ENCODE measurements around the gene ZNF827.

The ZNF827 gene

GRCh38 chr4:145939441-145939750 is 773 bp upstream of the ZNF827 start:
- TF ChIP-seq, protein P1, sequence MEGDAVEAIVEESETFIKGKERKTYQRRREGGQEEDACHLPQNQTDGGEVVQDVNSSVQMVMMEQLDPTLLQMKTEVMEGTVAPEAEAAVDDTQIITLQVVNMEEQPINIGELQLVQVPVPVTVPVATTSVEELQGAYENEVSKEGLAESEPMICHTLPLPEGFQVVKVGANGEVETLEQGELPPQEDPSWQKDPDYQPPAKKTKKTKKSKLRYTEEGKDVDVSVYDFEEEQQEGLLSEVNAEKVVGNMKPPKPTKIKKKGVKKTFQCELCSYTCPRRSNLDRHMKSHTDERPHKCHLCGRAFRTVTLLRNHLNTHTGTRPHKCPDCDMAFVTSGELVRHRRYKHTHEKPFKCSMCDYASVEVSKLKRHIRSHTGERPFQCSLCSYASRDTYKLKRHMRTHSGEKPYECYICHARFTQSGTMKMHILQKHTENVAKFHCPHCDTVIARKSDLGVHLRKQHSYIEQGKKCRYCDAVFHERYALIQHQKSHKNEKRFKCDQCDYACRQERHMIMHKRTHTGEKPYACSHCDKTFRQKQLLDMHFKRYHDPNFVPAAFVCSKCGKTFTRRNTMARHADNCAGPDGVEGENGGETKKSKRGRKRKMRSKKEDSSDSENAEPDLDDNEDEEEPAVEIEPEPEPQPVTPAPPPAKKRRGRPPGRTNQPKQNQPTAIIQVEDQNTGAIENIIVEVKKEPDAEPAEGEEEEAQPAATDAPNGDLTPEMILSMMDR (conservative IDR thresholded peaks at IDR 0.05), result no peak
- TF ChIP-seq ZFX (IDR thresholded peaks at IDR 0.05), result no peak
- no peak overlapping the region for H3K27ac ChIP-seq

DNA sequence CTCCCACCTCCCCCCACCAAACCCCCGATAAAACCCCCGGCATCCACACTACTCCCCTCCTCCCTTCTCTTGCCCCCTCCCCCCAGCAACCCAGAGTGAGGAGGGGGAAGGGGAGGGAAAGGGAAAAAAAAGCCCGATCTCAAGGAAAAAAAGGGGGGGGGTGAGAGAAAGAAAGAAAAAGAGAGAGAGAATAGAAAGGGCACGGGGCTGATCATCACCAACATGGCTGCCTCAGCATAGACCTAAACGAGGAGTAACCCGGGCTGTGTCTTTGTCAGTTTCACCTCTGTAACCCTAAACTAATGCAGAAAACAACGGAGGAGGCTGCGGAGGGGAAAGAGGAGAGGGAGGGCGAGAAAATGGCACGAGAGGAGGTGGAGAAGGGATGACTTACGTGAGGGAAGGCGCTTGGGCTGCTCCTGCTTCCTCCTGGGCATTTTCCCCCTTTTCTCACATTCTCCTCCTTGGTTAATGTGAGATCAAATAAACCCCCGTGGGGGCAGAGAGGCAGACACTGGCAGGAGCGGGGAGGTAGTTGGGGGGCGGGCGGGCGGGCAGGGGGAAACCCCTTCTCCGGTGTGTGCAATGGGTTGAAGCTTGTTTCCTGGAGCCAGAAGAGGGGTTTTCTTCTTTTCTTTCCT is 532 bp downstream of the ZNF827 start:
- TF ChIP-seq, protein P1 (conservative IDR thresholded peaks at IDR 0.05), result no peak
- TF ChIP-seq ZFX (IDR thresholded peaks at IDR 0.05), result no peak
- H3K27ac ChIP-seq, result peak overlapping the region; percentile 97

DNA sequence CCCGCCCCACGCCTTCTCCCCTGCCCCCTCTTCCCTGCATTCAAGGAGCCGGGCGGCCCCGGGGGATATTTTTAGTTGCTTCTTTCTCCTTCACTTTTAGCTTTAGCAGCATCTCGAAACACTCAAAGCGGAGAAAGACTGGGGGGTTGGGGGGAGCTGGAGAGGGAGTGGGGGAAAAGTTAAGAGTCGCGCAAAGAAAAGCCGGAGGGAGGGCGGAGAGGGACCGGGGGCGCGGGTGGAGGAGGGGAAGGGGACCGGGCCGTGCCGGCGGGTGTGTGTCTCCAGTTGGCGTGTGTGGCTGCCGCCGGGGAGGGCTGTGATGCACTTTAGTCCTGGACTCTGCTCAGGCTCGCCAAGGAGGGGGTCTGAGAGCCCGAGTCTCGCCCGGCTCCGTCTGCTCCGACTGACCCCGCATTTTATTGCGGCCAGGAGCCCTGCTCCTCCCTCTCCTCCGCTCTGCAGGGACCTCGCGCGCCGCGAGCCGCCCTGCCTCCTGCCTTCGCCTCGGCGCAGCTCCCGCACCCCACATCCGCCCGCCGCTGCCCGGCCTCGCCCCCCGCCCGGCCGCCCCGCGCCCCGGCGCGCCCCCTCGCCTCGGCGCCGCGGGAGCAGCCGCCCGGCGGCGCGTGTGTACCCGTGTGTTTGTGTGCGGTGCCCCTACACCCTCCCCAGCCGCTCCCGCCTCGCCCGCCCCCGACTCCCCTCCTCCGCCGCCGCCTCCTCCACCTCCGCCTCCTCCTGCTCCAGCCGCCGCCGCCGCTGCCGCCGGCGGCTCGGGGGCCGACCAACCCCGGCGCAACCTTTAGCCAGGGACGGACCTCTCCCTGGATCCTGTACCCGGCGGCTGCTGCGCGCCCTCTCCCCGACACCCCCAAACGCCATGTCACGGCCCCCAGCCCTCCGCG is 1.4 kb downstream of the ZNF827 start:
- peak overlapping the region; percentile 97 for H3K27ac ChIP-seq

DNA sequence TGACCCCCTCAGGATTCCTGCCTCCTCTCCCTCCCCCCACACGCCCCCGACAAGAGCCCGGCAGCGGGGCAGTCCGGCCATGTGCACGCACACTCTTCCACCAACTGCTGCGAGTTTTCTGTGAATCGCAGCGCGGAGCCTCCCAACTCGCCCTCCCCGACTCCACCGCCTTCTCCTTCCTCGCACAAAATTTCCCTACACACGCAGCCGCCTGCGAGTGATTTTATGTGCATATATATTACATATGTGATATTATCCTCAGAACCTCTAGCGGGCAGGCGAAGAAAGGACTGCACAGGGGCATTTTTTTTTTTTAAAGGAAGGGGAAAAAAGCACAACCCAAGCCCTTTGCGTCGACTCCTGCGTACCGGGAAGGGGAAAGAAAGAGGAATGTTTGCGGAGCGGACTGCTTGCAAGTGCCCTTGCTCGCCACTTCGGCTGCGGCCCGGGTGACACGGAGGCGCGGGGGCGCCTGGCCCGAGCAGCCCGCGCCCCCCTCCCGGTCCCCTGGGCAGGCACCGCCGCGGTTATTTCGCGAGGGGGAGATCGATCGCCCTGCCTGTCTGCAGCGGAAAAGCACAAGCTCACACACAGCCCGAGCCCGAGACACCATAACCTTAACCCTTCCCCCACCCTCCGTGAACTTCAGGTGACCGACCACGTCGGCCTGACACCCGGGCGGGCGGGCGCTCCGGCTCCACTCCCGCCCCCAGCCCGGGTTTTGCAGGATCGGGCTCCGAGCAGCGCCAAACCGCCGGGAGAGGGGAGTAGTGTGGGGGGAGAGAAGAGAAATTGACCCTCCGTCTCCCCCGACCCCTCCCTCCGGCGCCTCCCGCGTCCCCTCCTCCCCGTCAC is 2.3 kb downstream of the ZNF827 start:
- peak overlapping the region; percentile 97 for H3K27ac ChIP-seq
- no peak for TF ChIP-seq ZFX (IDR thresholded peaks at IDR 0.05)
- TF ChIP-seq, protein P1 (conservative IDR thresholded peaks at IDR 0.05), result peak; percentile 36

More for the DNA sequence above, 1.4 kb downstream of the ZNF827 start:
- TF ChIP-seq ZFX (IDR thresholded peaks at IDR 0.05), result no peak
- TF ChIP-seq, protein P1 (conservative IDR thresholded peaks at IDR 0.05), result no peak

GRCh38 chr4:145935253-145936141 is 3.1 kb downstream of the ZNF827 start:
- TF ChIP-seq ZFX (IDR thresholded peaks at IDR 0.05), result no peak
- TF ChIP-seq, protein P1 (conservative IDR thresholded peaks at IDR 0.05), result no peak
- H3K27ac ChIP-seq, result peak overlapping the region; percentile 97

DNA sequence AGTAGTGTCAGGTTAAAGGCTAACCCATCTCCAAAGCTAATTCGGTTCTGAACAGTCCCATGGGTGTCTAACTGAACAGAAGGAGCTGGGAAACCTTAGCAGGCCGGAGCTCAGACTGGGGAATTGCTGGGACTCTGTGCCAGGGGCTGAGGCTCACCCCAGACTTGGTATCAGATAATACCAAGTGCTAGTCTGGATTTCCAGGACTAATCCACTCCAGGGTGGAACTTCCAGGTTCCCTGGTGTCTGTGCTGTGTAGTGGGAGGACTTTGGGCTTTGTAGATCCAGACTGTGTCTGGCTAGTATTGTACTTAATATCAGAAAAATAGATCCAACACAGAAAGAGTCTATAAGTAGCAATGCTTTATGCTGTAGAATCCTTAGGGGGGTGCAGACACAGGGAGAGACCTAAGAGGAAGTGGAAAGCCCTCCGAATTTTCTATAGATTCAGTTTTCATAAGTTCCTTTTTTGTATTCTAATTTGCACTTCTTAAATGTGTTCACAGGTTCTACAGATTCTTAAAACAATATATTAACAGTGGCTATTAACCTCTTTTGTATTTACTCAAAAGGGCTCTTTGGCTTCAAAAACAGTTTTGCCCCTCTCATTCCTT is 4.1 kb downstream of the ZNF827 start:
- H3K27ac ChIP-seq, result no peak overlapping the region
- TF ChIP-seq, protein P1 (conservative IDR thresholded peaks at IDR 0.05), result no peak
- no peak for TF ChIP-seq ZFX (IDR thresholded peaks at IDR 0.05)
